Fibroblast of peridontal ligament (primary cell): ENCODE measurements around the gene EPB42.

Experiments used
- DNase-seq: peaks from one replicate; pipeline ENCODE4 v3.0.0-alpha.2; 2010; ENCODE audit errors: extremely low read depth

The EPB42 gene

DNA sequence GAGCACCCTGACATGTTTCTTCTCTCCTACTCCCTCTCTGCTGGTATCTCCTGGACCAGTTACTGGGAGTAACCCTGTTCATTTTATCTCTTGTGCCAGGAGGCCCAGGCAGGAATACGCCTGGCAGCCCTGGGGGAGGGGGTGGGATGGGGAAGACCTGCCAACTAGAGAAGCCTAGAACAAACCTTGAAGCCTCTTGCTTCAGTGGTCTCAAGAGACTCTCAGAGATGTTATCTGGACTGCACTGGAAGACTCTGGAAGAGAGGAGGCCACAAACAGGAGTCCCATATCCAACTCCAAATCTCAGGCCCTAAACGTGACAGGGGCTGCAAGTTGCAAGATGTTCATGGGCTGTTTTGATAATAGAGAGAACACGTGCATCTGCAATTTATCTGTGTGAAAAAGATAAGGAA lies at the start of gene EPB42:
Gene EPB42, minus strand, starts transcription at position 28 of the 413 bp plus-strand sequence. CDS start 193 bp downstream, outside the sequence.
- DNase-seq, result no peak

DNA sequence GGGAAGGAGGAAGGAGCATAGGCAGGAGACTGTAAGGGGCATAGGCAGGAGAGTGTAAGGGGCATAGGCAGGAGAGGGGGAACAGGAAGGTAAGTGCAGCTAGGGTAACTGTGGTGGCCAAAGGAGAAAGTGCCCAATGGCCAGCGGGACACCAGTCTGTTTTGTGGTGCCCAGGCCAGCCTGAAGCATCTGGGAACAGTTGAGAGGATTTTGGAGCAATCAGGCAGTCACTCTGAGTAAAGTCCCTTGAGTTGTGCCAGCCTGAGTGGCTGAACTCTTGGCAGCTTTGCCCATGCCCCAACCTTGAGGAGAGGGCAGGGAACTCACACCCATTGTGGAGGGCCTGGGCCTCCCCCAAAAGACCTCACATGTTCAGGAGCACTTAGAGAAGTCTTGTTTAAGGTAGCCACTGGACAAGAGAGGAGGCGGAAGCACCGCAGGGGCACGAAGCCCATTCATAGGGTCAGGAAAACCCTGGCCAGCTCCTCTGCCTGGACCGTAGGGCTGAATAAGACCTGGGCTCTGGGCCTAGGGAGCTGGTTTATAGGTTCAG lies 49.4 kb upstream of the EPB42 start:
- DNase-seq, result no peak

GRCh38 chr15:43268111-43269105 lies 47.6 kb upstream of the EPB42 start:
- no peak for DNase-seq

- no peak for DNase-seq
Measured at GRCh38 chr15:43267439-43267838, 46.6 kb upstream of the EPB42 start.

DNA sequence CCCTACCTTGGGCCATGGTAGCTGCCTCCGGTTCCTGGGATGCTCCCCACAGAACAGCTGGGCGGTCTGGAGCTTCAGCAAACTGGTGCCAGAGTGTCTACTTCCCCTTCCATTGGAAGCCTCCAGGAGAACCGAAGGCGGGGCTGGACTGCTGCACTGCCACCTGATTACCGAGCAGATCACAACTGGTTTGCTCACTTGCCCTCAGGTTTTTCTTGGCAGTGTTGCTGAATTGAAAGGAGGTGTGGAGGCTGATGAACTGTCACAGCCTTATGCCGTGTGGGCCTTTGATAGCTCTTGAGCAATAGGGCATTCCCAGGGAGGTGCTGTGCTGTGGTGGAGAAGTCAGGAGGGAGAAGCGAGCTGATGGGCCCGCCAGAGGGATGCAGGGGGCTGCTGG lies 46.0 kb upstream of the EPB42 start, which contains the start of gene TGM5:
Gene TGM5, minus strand, starts transcription at position 95 of the 400 bp plus-strand sequence. Its CDS starts 79 bp downstream, at position 16.
- no peak for DNase-seq

DNA sequence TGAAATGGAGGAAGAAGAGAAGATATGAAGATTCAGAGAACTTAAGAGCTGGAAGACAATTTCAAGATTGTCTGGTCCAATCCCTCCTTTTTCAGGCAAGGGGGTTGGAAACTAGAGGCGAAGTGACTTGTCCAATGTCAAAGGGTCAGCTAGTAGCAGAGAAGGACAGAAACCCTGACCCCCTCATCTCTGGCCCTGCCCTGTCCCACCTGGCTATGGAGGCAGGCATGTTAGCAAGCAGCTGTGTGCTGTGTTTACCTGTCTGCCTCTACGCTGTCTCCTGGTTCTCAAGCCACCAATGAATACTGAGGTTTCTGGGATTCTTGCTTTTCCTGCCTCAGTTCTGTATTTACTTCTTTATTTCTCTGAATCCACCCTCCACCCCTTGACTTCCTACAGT lies 45.6 kb upstream of the EPB42 start:
- DNase-seq, result no peak

GRCh38 chr15:43260011-43260615 lies 39.3 kb upstream of the EPB42 start:
- no peak for DNase-seq

DNA sequence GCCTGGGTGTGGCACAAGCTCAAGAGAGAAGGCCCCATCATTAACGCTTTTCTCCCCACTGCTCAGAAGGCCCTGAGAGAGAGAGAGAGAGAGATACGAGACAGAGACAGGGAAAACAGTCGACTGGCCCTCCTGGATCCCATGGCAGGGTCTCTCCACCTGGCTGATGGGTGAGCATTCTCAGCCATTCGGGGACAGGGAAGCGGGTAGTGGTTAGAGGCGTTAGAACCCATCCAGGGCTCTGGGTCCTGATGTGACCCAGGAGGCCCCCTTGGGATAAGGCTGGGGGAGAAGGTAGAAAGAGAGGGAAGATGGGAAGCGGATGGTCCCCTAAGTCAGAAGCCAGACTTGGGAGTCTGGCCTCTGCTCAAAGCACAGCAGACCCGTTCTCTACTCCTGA lies 38.0 kb upstream of the EPB42 start:
- no peak for DNase-seq

GRCh38 chr15:43256341-43256740 lies 35.5 kb upstream of the EPB42 start:
- DNase-seq, result no peak

DNA sequence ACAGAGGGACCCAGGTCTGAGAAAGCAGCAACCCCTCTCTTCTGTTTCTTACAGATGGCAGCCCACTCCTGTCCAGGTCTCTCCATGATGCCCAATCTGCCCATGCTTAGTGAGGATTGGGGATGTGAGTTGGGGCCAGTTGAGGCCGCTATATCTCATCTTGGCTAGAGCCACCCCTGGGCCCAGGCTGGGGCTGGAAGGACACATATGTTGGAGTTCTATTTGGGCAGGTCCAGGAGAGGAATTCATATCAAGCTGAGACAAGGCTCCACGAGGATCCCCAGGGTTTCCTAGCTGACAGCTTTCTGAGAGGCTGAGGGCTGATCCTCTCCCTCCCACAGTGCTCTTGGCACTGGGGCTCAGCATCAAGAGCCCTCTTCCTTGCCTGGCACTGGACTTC lies 34.6 kb upstream of the EPB42 start:
- DNase-seq, result no peak

- no peak for DNase-seq
Measured at GRCh38 chr15:43253431-43254403, 32.9 kb upstream of the EPB42 start.

DNA sequence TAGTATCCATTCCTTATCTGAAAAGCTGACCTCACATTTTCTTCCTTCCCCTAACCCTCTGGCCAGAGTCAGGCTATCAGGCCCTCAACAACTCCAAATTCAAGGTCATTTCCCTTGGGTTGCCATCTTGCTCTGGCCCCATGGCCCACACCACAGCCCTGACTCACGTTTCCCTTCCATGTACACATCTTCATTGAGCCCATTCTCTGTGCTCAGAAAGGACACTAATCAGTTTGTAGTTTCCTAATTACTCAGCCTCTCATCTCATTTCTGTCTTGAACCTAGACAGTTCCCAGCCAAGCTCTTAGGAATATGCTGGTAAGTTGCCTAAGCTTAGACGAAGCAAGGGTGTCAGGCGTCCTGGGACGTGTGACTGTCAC lies 31.0 kb upstream of the EPB42 start:
- DNase-seq, result no peak

GRCh38 chr15:43251185-43251870 lies 30.5 kb upstream of the EPB42 start:
- DNase-seq, result no peak

GRCh38 chr15:43250785-43251184 lies 30.0 kb upstream of the EPB42 start:
- DNase-seq, result no peak

DNA sequence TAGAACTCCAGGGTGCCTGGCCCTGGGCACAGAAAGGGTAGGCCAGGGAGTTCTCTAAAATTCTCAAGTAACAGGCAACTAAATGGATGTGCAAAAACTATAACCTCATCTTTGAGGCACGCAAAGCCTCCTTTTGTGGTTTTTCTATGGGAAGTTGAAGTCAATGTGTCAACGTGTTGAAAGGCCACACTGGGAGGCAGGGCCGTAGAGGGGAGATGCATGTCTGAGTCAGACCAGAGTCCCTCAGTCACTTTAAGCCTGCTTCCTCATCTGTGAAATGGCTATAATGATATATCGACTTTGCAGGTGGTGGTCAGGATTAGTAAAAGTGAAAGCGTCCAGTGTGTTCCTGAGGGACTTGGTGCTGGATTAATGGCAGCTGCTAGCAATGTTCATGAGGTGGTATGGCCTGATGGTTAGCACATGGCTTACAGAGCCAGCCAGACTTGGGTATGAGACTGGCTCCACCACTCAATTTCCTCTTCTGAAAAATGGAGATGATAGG lies 28.9 kb upstream of the EPB42 start:
- peak; percentile 61 for DNase-seq

DNA sequence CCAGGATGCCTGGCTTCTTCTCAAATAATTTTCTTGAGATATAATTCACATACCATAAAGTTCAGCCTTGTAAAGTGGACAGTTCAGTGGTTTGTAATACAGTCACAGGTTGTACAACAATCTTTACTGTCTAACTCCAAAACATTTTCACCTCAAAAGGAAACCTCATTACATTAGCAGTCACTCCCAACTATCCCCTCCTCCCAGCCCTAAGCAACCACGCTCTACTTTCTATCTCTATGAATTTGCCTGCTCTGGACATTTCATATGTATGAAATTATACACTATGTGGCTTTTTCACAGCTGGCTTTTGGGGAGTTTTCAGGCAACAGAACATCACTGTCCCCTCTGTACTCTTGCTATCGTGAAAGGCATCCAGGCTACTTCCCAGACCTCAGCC lies 28.4 kb upstream of the EPB42 start:
- DNase-seq, result peak; percentile 6

DNA sequence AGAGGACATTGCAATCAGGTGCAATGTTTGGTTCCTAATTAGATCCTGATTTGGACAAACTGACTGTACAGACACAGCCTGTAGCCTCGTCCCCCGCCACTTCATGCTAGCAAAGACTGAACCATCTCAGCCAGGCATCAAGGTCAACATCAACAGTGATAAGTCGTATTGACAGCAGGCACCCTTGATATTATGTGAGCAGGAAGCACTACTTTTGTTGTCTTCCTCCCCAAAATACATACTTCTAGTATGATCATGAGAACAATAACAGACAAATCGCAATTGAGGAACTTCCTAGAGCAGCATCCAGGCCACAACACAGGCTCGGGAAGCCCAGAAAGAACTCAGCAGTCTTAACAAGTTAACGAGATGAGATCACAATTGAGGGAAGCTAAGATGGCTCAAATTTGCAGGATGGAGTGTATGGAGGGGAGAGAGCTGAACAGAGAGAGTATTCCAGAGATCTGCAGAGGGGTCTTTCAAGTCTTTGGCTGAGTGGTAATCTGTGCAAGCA lies 25.5 kb upstream of the EPB42 start:
- no peak for DNase-seq

DNA sequence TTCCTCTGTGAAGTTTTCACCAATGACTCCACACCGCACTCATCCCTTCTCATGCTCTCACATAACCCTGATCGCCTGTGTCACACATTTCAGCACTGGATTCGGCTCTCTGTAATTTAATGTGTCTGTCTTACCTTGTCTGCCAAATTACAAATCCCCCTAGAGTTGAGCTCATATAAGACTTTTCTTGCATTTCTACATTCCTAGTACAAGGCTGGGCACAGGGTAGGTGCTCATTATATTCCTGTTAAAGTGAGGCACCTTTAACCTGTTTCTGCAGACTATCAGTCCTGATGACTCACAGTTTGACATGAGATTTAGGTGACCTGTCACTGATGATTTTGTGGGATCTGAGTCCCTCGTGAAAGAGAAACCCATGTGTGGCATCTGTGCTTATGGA lies 23.3 kb upstream of the EPB42 start:
- no peak for DNase-seq

GRCh38 chr15:43243020-43243645 lies 22.3 kb upstream of the EPB42 start:
- DNase-seq, result no peak

DNA sequence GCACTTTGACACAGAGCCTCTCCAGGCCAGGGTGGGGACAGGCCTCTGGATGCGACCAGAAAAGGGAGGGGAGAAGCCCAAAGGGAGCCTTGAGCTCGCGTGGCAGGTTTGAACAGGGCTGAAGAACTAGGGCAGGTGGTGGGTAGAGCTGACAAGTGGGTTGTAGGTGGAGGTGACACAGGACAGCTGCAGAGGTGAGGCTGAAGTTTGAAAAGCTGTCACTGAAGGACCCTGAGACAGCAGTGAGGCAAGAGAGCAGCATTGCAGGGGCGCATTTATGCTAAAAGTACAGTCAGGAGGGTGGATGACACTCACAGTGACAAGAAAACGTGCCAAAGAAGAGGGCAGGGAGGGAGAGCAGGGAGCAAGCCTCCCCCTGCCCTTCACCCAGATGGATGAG lies 21.8 kb upstream of the EPB42 start:
- DNase-seq, result no peak
